HG02759 (cell line): ENCODE results near the gene GAL3ST2.
"Not testable (repeated sequence)": the region's sequence is repeated elsewhere in the genome, so short reads cannot be mapped to it uniquely, and the experiment has no call there.

Source experiments
- ATAC-seq: cut with Tn5 transposase; IDR thresholded peaks from one replicate; pipeline ENCODE4 v1.9.1; 2021; ENCODE audit warnings: mild to moderate bottlenecking, moderate library complexity; ENCODE audit not compliant: unreplicated experiment

Gene GAL3ST2

GRCh38 chr2:241817821-241818215 lies 41.2 kb downstream of the GAL3ST2 start:
- ATAC-seq, result not testable (repeated sequence)

DNA sequence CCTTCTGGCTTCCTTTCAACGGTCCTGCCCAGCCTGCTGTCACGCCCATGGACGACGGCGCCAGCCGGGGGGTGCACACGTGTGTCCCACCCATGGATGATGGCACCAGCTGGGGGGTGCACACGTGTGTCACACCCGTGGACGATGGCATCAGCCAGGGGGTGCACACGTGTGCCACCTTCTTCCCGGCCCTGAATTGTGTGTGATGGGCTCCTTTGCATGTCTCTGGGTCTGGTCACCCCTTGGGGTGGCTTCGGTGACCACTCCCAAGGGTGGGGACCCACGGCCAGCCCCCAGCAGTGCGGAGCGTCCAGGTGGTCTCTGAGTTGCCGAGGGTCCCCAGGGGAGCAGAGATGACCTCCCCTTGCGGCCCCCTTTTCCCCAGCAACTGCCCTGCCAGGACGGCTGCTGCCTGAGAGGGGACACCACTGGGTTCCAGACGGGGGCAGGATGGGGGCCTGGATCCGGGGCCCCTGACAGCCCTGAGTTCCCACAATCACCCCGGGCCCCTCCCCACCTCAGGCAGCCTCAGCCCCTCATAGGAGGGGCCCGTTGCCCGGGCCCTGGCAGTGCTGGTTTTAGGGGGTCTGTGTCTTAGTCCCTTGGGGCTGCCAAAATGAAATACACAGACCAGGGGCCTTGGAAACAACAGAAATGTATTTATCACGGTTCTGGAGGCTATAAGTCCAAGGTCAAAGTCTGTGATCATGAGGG lies 41.8 kb downstream of the GAL3ST2 start:
- ATAC-seq, result no peak

DNA sequence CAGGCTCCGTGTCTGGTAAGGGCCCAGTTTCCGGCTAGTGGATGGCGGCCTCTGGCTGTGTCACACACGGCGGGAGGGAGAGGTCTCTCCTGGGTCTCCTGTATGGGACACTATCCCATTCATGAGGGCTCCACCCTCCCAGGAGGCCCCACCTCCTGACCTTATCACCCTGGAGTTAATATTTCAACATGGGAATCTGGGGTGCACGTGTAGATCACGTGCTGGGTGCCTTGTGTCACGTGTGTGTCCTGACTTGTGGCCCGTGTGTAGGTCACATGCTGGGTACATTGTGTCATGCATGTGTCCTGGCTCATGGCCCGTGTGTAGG lies 42.3 kb downstream of the GAL3ST2 start:
- no peak for ATAC-seq

GRCh38 chr2:241819947-241820624 lies 43.5 kb downstream of the GAL3ST2 start:
- ATAC-seq, result not testable (repeated sequence)

- no peak for ATAC-seq
Observed at GRCh38 chr2:241820625-241821384, 44.2 kb downstream of the GAL3ST2 start.

DNA sequence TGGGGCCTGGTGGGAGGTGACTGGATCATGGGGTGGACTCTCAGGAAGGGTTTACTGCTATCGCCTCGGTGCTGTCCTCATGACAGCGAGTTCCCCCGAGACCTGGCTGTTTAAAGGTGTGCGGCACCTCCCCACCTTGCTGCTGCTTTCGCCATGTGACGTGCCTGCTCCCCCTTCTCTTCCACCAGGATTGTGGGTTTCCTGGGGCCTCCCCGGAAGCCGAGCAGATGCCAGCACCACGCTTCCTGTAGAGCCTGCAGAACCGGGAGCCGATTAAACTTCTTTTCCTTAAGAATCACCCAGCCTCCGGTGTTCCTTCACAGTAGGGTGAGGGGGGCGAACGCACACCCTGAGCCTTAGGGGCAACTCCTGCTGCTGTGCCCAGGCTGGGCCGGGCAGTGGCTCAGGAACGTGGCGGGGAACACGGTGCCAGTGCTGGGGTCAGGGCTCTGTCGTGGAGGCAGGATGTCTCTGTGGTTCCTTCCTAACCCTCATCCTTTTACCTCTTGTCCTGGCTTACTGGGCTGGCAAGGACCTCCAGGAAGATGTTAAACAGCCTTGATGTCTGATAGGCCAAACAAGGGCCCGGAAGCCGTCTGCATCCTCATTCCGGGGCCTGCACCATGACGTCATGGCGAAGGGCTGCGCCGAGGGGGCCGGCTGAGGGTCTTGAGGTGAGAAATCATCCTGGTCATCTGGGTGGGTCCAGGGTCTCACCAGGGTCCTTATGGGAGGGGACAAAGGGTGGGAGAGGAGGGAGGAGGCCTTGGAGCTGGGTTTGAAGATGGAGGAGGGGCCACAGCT lies 45.0 kb downstream of the GAL3ST2 start:
- ATAC-seq, result no peak

- no peak for ATAC-seq
Observed at GRCh38 chr2:241822264-241822623, 45.6 kb downstream of the GAL3ST2 start.

GRCh38 chr2:241823531-241824437 lies 47.2 kb downstream of the GAL3ST2 start:
- not testable (repeated sequence) for ATAC-seq

DNA sequence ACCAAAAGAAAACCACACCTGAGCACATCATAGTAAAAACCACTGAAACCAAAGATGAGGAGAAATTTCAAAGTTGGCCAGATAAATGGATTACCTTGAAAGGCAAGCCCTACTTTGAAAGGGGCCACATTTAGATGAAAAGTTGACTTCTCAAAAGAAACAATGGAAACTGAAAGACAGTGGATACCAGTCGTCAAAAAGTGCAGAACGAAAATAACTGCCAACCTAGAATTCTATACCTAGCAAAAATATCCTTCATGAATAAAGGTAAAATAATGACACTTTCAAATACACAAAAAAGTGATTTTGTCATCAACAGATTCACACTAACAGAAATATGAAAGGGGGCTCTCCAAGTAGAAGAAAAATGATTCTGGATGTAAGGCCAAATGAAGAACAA lies 50.8 kb downstream of the GAL3ST2 start:
- ATAC-seq, result no peak

DNA sequence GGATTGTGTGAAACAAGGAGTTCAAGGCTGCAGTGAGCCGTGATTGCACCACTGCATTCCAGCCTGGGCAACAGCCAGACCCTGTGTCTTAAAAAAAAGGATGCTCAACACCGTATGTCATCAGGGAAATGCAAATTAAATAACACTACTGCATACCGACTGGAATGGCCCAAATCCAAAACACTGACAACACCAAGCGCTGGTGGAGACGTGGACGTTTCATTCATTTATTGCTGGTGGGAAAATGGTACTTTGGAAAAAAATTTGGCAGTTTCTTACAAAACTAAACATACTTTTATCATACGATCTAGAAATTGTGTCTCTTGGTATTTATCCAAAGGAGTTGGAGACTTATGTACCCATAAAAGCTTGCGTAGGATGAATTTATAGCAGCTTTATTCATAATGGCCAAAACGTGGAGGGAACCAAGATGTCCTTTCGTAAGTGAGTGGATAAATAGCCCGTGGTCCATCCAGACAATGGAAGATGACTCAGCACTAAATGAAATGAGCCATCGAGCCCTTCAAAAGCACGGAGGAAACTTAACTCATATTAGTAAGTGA lies 56.6 kb downstream of the GAL3ST2 start:
- no peak for ATAC-seq

- ATAC-seq, result not testable (repeated sequence)
Observed at GRCh38 chr2:241833756-241834526, 57.3 kb downstream of the GAL3ST2 start.

GRCh38 chr2:241834527-241835210 lies 58.0 kb downstream of the GAL3ST2 start:
- no peak for ATAC-seq

DNA sequence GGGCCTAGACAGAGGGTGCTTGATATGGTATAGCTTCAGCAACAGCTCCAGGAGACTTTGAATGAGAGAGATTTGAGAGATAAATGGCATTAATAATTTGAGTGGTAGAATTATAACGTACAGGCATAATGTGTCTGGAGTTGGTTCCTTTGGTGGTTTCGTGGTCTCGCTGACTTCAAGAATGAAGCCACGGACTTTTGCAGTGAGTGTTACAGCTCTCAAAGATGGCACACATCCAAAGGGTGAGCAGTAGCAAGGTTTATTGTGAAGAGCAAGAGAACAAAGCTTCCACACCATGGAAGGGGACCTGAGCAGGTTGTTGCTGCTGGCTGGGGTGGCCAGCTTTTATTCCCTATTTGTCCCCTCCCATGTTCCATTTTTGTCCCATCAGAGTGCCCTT lies 59.0 kb downstream of the GAL3ST2 start:
- ATAC-seq, result no peak

- ATAC-seq, result no peak
Observed at GRCh38 chr2:241836292-241836691, 59.7 kb downstream of the GAL3ST2 start.

- no peak for ATAC-seq
Observed at GRCh38 chr2:241837197-241837965, 60.8 kb downstream of the GAL3ST2 start.

- ATAC-seq, result no peak
Observed at GRCh38 chr2:241841181-241842066, 64.8 kb downstream of the GAL3ST2 start.

GRCh38 chr2:241842067-241842415 lies 65.4 kb downstream of the GAL3ST2 start:
- no peak for ATAC-seq
